ENCODE measurements around the gene FGGY. TPM values are rescaled to one million over a fixed set of nuclear protein-coding genes. Genes with fewer than 3 reads are reported as not detected.
"Not testable (repeated sequence)": the region's sequence is repeated elsewhere in the genome, so short reads cannot be mapped to it uniquely, and the experiment has no call there.

Gene FGGY
- total RNA-seq, 2 donors from 2014 or later, result 6.7 to 8.5 TPM

GRCh38 chr1:59293849-59294248 is 3.0 kb upstream of the FGGY start:
- H3K4me3 Mint-ChIP-seq, result no peak overlapping the region

GRCh38 chr1:59294423-59294822 is 2.5 kb upstream of the FGGY start:
- H3K4me1 Mint-ChIP-seq, result peaks cover 16% of the 10 kb centered on the region
- H3K36me3 Mint-ChIP-seq (ENCODE audit: low read depth), result peaks cover 3% of the 10 kb centered on the region
- H3K27ac Mint-ChIP-seq, result no peak overlapping the region
- H3K9me3 ChIP-seq (ENCODE audit: control insufficient read depth, low read length, poor library complexity, severe bottlenecking), result no peaks in the 10 kb centered on the region
- H3K27me3 Mint-ChIP-seq, result peaks cover 4% of the 10 kb centered on the region
- DNase-seq (no peak), ATAC-seq (no peak)
- no peak overlapping the region for H3K4me3 Mint-ChIP-seq

More at GRCh38 chr1:59293849-59294248, 3.0 kb upstream of the FGGY start:
- no peaks in the 10 kb centered on the region for H3K9me3 ChIP-seq (ENCODE audit: control insufficient read depth, low read length, poor library complexity, severe bottlenecking)
- no peak for DNase-seq
- no peak for ATAC-seq
- Mint-ChIP-seq H3K36me3 (ENCODE audit: low read depth) (peaks cover 3% of the 10 kb centered on the region), H3K27me3 (peaks cover 6% of the 10 kb centered on the region), H3K4me1 (peaks cover 12% of the 10 kb centered on the region), H3K27ac (no peak overlapping the region)

- DNase-seq (no peak), ATAC-seq (no peak)
- H3K36me3 Mint-ChIP-seq (ENCODE audit: low read depth), result peaks cover 2% of the 10 kb centered on the region
- no peak overlapping the region for H3K27ac Mint-ChIP-seq
- H3K27me3 Mint-ChIP-seq, result no peaks in the 10 kb centered on the region
- H3K4me3 Mint-ChIP-seq, result peak overlapping the region; percentile 9
- H3K9me3 ChIP-seq (ENCODE audit: control insufficient read depth, low read length, poor library complexity, severe bottlenecking), result no peaks in the 10 kb centered on the region
- H3K4me1 Mint-ChIP-seq, result peaks cover 14% of the 10 kb centered on the region
These were observed 1.3 kb upstream of the FGGY start for GRCh38 chr1:59295618-59296017.

GRCh38 chr1:59298026-59298583 is 1.2 kb downstream of the FGGY start:
- H3K9me3 ChIP-seq (ENCODE audit: control insufficient read depth, low read length, poor library complexity, severe bottlenecking), result no peaks in the 10 kb centered on the region
- Mint-ChIP-seq H3K4me1 (peaks cover 14% of the 10 kb centered on the region), H3K4me3 (peak overlapping the region; percentile 92), H3K27ac (peak overlapping the region; percentile 94), H3K36me3 (ENCODE audit: low read depth) (peaks cover 2% of the 10 kb centered on the region), H3K27me3 (no peaks in the 10 kb centered on the region)
- no peak for ATAC-seq
- no peak for DNase-seq

- no peaks in the 10 kb centered on the region for H3K9me3 ChIP-seq (ENCODE audit: control insufficient read depth, low read length, poor library complexity, severe bottlenecking)
- H3K4me1 Mint-ChIP-seq, result peaks cover 14% of the 10 kb centered on the region
- DNase-seq, result no peak
- H3K4me3 Mint-ChIP-seq, result no peak overlapping the region
- no peaks in the 10 kb centered on the region for H3K27me3 Mint-ChIP-seq
- ATAC-seq, result no peak
- H3K36me3 Mint-ChIP-seq (ENCODE audit: low read depth), result peaks cover 2% of the 10 kb centered on the region
- peak overlapping the region; percentile 8 for H3K27ac Mint-ChIP-seq
These were observed 1.9 kb downstream of the FGGY start for GRCh38 chr1:59298710-59299346.

GRCh38 chr1:59299670-59300069 is 2.8 kb downstream of the FGGY start:
- H3K9me3 ChIP-seq (ENCODE audit: control insufficient read depth, low read length, poor library complexity, severe bottlenecking); ATAC-seq; H3K27me3 Mint-ChIP-seq; H3K4me3 Mint-ChIP-seq; H3K36me3 Mint-ChIP-seq (ENCODE audit: low read depth); DNase-seq; H3K27ac Mint-ChIP-seq: not testable (repeated sequence)
- peaks cover 14% of the 10 kb centered on the region for H3K4me1 Mint-ChIP-seq

- H3K9me3 ChIP-seq (ENCODE audit: control insufficient read depth, low read length, poor library complexity, severe bottlenecking), result peaks cover 3% of the 10 kb centered on the region
- no peak overlapping the region for H3K4me3 Mint-ChIP-seq
- no peak for DNase-seq
- no peak for ATAC-seq
- H3K36me3 Mint-ChIP-seq (ENCODE audit: low read depth), result peaks cover 2% of the 10 kb centered on the region
- no peak overlapping the region for H3K27ac Mint-ChIP-seq
- H3K4me1 Mint-ChIP-seq, result peaks cover 9% of the 10 kb centered on the region
- H3K27me3 Mint-ChIP-seq, result no peaks in the 10 kb centered on the region
These were observed 5.4 kb downstream of the FGGY start for GRCh38 chr1:59302297-59302696.

GRCh38 chr1:59302871-59303270 is 6.0 kb downstream of the FGGY start:
- Mint-ChIP-seq H3K36me3 (ENCODE audit: low read depth) (peaks cover 2% of the 10 kb centered on the region), H3K27ac (no peak overlapping the region), H3K27me3 (no peaks in the 10 kb centered on the region), H3K4me3 (no peak overlapping the region), H3K4me1 (peaks cover 7% of the 10 kb centered on the region)
- H3K9me3 ChIP-seq (ENCODE audit: control insufficient read depth, low read length, poor library complexity, severe bottlenecking), result peaks cover 3% of the 10 kb centered on the region
- ATAC-seq (no peak), DNase-seq (no peak)

GRCh38 chr1:59305188-59305587 is 8.3 kb downstream of the FGGY start:
- H3K9me3 ChIP-seq (ENCODE audit: control insufficient read depth, low read length, poor library complexity, severe bottlenecking), result peaks cover 3% of the 10 kb centered on the region
- DNase-seq, result no peak
- Mint-ChIP-seq H3K27me3 (no peaks in the 10 kb centered on the region), H3K4me3 (no peak overlapping the region), H3K36me3 (ENCODE audit: low read depth) (no peaks in the 10 kb centered on the region), H3K4me1 (no peaks in the 10 kb centered on the region), H3K27ac (no peak overlapping the region)
- no peak for ATAC-seq

- H3K36me3 Mint-ChIP-seq (ENCODE audit: low read depth), result no peaks in the 10 kb centered on the region
- H3K27ac Mint-ChIP-seq, result no peak overlapping the region
These were observed 10.7 kb downstream of the FGGY start for GRCh38 chr1:59307591-59307990.

GRCh38 chr1:59308839-59309238 is 11.9 kb downstream of the FGGY start:
- H3K9me3 ChIP-seq (ENCODE audit: control insufficient read depth, low read length, poor library complexity, severe bottlenecking), result peaks cover 3% of the 10 kb centered on the region
- Mint-ChIP-seq H3K27me3 (no peaks in the 10 kb centered on the region), H3K4me1 (no peaks in the 10 kb centered on the region), H3K4me3 (no peak overlapping the region), H3K27ac (no peak overlapping the region), H3K36me3 (ENCODE audit: low read depth) (no peaks in the 10 kb centered on the region)
- DNase-seq (no peak), ATAC-seq (no peak)

More at GRCh38 chr1:59307591-59307990, 10.7 kb downstream of the FGGY start:
- ATAC-seq (no peak), DNase-seq (no peak)
- H3K4me3 Mint-ChIP-seq, result no peak overlapping the region
- H3K4me1 Mint-ChIP-seq, result no peaks in the 10 kb centered on the region
- H3K9me3 ChIP-seq (ENCODE audit: control insufficient read depth, low read length, poor library complexity, severe bottlenecking), result peaks cover 3% of the 10 kb centered on the region
- no peaks in the 10 kb centered on the region for H3K27me3 Mint-ChIP-seq

GRCh38 chr1:59309392-59309791 is 12.5 kb downstream of the FGGY start:
- no peaks in the 10 kb centered on the region for H3K27me3 Mint-ChIP-seq
- no peak for DNase-seq
- H3K36me3 Mint-ChIP-seq (ENCODE audit: low read depth), result no peaks in the 10 kb centered on the region
- no peaks in the 10 kb centered on the region for H3K4me1 Mint-ChIP-seq
- H3K4me3 Mint-ChIP-seq, result no peak overlapping the region
- H3K27ac Mint-ChIP-seq, result no peak overlapping the region
- H3K9me3 ChIP-seq (ENCODE audit: control insufficient read depth, low read length, poor library complexity, severe bottlenecking), result no peaks in the 10 kb centered on the region
- ATAC-seq, result no peak

- H3K4me1 Mint-ChIP-seq, result no peaks in the 10 kb centered on the region
- no peak for DNase-seq
- no peak overlapping the region for H3K27ac Mint-ChIP-seq
- H3K27me3 Mint-ChIP-seq, result no peaks in the 10 kb centered on the region
- ATAC-seq, result no peak
- no peaks in the 10 kb centered on the region for H3K9me3 ChIP-seq (ENCODE audit: control insufficient read depth, low read length, poor library complexity, severe bottlenecking)
- H3K4me3 Mint-ChIP-seq, result no peak overlapping the region
- H3K36me3 Mint-ChIP-seq (ENCODE audit: low read depth), result no peaks in the 10 kb centered on the region
These were observed 13.1 kb downstream of the FGGY start for GRCh38 chr1:59309795-59310548.
